Activated CD4-positive, CD25-positive, alpha-beta regulatory T cell treated with anti-CD3 and anti-CD28 coated beads, Interleukin-2, amount 50 U/mL, for 16 hours (primary cell): Measurements from ENCODE around the gene TMEM14C.

Source experiments
- DNase-seq: peaks from one replicate; pipeline ENCODE4 v3.0.0-alpha.2; 2020; ENCODE audit warnings: low read depth, low spot score

TMEM14C gene

GRCh38 chr6:10722820-10723566 lies at the start of gene TMEM14C:
Gene TMEM14C, plus strand, starts transcription at chr6:10723070. Its CDS starts 1,544 bp downstream, at chr6:10724614.
- peak; percentile 55 for DNase-seq

GRCh38 chr6:10676403-10676802 lies 46.5 kb upstream of the TMEM14C start:
- DNase-seq = no peak

- no peak for DNase-seq
Observed at GRCh38 chr6:10678456-10678855, 44.4 kb upstream of the TMEM14C start.

- DNase-seq = no peak
Observed at GRCh38 chr6:10681795-10682194, 41.1 kb upstream of the TMEM14C start.

GRCh38 chr6:10682355-10682988 lies 40.4 kb upstream of the TMEM14C start:
- no peak for DNase-seq

GRCh38 chr6:10684618-10685017 lies 38.3 kb upstream of the TMEM14C start:
- DNase-seq = no peak

- DNase-seq = no peak
Observed at GRCh38 chr6:10685092-10685915, 37.6 kb upstream of the TMEM14C start.

GRCh38 chr6:10686901-10687300 lies 36.0 kb upstream of the TMEM14C start:
- no peak for DNase-seq

GRCh38 chr6:10687582-10687981 lies 35.3 kb upstream of the TMEM14C start:
- DNase-seq = no peak

GRCh38 chr6:10690651-10691445 lies 32.0 kb upstream of the TMEM14C start:
- DNase-seq = no peak

- no peak for DNase-seq
Observed at GRCh38 chr6:10692965-10693538, 29.8 kb upstream of the TMEM14C start.

- DNase-seq = peak; percentile 89
Observed at GRCh38 chr6:10694302-10695085, 28.4 kb upstream of the TMEM14C start, which contains the start of the genes C6orf52 and PAK1IP1. Gene C6orf52, minus strand, starts transcription at chr6:10694616. Its CDS starts 7,066 bp downstream, at chr6:10687550. Gene PAK1IP1, plus strand, starts transcription at chr6:10694972. Its CDS starts 14 bp downstream, at chr6:10694986.

GRCh38 chr6:10695086-10695657 lies 27.7 kb upstream of the TMEM14C start:
- DNase-seq = no peak

GRCh38 chr6:10696655-10697054 lies 26.2 kb upstream of the TMEM14C start:
- no peak for DNase-seq

- no peak for DNase-seq
Observed at GRCh38 chr6:10713962-10714361, 8.9 kb upstream of the TMEM14C start.

- DNase-seq = no peak
Observed at GRCh38 chr6:10719296-10719963, 3.4 kb upstream of the TMEM14C start.

- DNase-seq = no peak
Observed at GRCh38 chr6:10719964-10720264, 3.0 kb upstream of the TMEM14C start.

- DNase-seq = peak; percentile 16
Observed at GRCh38 chr6:10720265-10720959, 2.5 kb upstream of the TMEM14C start.
